HCT116 (cell line): Measurements from ENCODE around the gene OXT.

Experiments
- POLR2A ChIP-seq: IDR thresholded peaks from 2 replicates; pipeline ENCODE4 v1.7.0; 2011; ENCODE audit warnings: borderline replicate concordance; ENCODE audit not compliant: insufficient read depth, insufficient read length; ENCODE audit errors: extremely low read depth
- POLR2AphosphoS5 ChIP-seq: IDR thresholded peaks from 2 replicates; pipeline ENCODE4 v1.6.1; 2011; ENCODE audit warnings: mild to moderate bottlenecking, low read depth, low read length, moderate library complexity
- RAD21 ChIP-seq: IDR thresholded peaks from 2 replicates; pipeline ENCODE4 v1.6.1; 2012; ENCODE audit warnings: low read depth, mild to moderate bottlenecking
- SIN3A ChIP-seq: IDR thresholded peaks from 2 replicates; pipeline ENCODE4 v1.6.1; 2012; ENCODE audit warnings: low read depth
- SP1 ChIP-seq: IDR thresholded peaks from 2 replicates; pipeline ENCODE4 v1.6.1; 2012; ENCODE audit warnings: low read depth
- YY1 ChIP-seq: IDR thresholded peaks from 2 replicates; pipeline ENCODE4 v1.6.1; 2011; ENCODE audit warnings: low read length, low read depth, moderate library complexity, mild to moderate bottlenecking; ENCODE audit not compliant: insufficient replicate concordance; ENCODE audit errors: extremely low read depth
- ZFX ChIP-seq: fragments of 450-650 bp; IDR thresholded peaks from 2 replicates; pipeline ENCODE4 v1.6.1; 2017
- ZNF274 ChIP-seq: fragments of 200-500 bp; sonication (Bioruptor generic); IDR thresholded peaks from 2 replicates; pipeline ENCODE4 v1.6.1; 2014; ENCODE audit warnings: mild to moderate bottlenecking, low read depth, low read length, inconsistent platforms
- TF ChIP-seq, protein P1 (sequence below), 3 experiments: fragments of 200-600 bp in 1 of 3; sonication (generic) in 1 of 3; IDR thresholded peaks in 2 of 3; conservative IDR thresholded peaks in 1 of 3; 2 replicates each; pipeline ENCODE4 v1.5.1; 2012 to 2017; ENCODE audit warnings: low read depth in 2 of 3, low read length in 2 of 3, antibody characterized with exemption in 1 of 3, borderline replicate concordance in 1 of 3, control low read depth in 1 of 3, mild to moderate bottlenecking in 1 of 3, mixed read lengths in 1 of 3, mixed run types in 1 of 3, moderate library complexity in 1 of 3; ENCODE audit not compliant: insufficient read depth in 1 of 3
- TF ChIP-seq, protein P2 (sequence below): IDR thresholded peaks from 2 replicates; pipeline ENCODE4 v1.6.1; 2012; ENCODE audit warnings: low read depth

DNA sequence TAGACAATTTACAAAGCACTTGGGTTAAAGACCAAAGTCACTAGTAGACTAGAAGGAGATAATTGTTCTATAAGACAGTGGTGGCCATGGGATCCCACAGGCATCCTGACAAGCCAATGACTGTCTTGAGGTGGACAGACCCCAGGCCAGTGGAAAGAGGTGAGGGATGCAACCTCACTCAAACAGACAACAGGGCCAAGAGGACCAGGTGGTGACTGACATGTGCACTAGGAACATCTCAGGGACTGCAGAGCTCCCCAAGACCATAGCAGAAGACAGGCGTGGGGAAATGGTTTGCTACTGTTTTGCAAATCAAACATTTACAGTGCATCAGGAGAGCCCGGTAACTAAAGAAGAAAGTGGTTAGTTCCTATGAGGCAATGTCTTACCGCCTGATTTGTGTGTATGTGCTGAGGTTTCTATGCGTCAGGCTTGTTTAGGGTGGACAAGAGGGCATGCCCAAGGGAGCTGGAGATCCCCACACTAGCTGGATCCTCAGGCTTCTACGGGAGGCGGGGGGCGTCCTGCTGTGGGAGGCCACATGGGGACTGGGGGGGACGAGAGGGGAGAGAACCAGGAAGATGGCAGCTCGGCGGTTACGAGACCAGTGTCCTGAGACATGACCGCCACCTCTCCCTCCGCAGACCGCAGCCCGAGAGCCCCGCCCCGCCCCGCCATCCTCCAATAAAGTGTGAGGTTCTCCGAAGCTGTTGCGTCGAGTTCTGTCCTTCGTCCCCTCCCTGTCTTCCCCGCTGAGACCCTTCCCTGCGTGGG lies 26.2 kb upstream of the OXT start:
- TF ChIP-seq RAD21 (no peak), POLR2AphosphoS5 (no peak), YY1 (no peak), SP1 (no peak), ZNF274 (no peak), ZFX (no peak), POLR2A (no peak), SIN3A (no peak)
- TF ChIP-seq, protein P1, sequence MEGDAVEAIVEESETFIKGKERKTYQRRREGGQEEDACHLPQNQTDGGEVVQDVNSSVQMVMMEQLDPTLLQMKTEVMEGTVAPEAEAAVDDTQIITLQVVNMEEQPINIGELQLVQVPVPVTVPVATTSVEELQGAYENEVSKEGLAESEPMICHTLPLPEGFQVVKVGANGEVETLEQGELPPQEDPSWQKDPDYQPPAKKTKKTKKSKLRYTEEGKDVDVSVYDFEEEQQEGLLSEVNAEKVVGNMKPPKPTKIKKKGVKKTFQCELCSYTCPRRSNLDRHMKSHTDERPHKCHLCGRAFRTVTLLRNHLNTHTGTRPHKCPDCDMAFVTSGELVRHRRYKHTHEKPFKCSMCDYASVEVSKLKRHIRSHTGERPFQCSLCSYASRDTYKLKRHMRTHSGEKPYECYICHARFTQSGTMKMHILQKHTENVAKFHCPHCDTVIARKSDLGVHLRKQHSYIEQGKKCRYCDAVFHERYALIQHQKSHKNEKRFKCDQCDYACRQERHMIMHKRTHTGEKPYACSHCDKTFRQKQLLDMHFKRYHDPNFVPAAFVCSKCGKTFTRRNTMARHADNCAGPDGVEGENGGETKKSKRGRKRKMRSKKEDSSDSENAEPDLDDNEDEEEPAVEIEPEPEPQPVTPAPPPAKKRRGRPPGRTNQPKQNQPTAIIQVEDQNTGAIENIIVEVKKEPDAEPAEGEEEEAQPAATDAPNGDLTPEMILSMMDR (IDR thresholded peaks at IDR 0.05 in 2 of 3, conservative IDR thresholded peaks at IDR 0.05 in 1 of 3; ENCODE audit: borderline replicate concordance in 1 of 3, insufficient read depth in 1 of 3, low read depth in 2 of 3, low read length in 2 of 3) = no peak
- TF ChIP-seq, protein P2, sequence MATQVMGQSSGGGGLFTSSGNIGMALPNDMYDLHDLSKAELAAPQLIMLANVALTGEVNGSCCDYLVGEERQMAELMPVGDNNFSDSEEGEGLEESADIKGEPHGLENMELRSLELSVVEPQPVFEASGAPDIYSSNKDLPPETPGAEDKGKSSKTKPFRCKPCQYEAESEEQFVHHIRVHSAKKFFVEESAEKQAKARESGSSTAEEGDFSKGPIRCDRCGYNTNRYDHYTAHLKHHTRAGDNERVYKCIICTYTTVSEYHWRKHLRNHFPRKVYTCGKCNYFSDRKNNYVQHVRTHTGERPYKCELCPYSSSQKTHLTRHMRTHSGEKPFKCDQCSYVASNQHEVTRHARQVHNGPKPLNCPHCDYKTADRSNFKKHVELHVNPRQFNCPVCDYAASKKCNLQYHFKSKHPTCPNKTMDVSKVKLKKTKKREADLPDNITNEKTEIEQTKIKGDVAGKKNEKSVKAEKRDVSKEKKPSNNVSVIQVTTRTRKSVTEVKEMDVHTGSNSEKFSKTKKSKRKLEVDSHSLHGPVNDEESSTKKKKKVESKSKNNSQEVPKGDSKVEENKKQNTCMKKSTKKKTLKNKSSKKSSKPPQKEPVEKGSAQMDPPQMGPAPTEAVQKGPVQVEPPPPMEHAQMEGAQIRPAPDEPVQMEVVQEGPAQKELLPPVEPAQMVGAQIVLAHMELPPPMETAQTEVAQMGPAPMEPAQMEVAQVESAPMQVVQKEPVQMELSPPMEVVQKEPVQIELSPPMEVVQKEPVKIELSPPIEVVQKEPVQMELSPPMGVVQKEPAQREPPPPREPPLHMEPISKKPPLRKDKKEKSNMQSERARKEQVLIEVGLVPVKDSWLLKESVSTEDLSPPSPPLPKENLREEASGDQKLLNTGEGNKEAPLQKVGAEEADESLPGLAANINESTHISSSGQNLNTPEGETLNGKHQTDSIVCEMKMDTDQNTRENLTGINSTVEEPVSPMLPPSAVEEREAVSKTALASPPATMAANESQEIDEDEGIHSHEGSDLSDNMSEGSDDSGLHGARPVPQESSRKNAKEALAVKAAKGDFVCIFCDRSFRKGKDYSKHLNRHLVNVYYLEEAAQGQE = no peak
